ENCODE data around the gene DDA1. TPM values are rescaled to one million over a fixed set of nuclear protein-coding genes. Genes with fewer than 3 reads are reported as not detected.

The DDA1 gene
- total and polyA plus RNA-seq, 12 donors: 6.8 to 71.4 (median 41.5) TPM

- Histone ChIP-seq H3K27me3 (no peaks in the 10 kb centered on the region), H3K4me3 (no peak overlapping the region), H3K9me3 (replicated peaks in 1 of 3) (no peaks in the 10 kb centered on the region), H3K4me1 (replicated peaks in 1 of 2) (peaks cover 9 to 16% of the 10 kb centered on the region in 2 donors), H3K27ac (no peak overlapping the region), H3K36me3 (replicated peaks in 1 of 2) (no peaks in the 10 kb centered on the region)
- no peak for TF ChIP-seq CTCF (IDR thresholded peaks at IDR 0.05)
- no peak for TF ChIP-seq POLR2A (IDR thresholded peaks at IDR 0.05)
- intact Hi-C loops (cut with DNase I): loop anchor here (10.0 kb wide), 2 partner anchors 82 to 512 kb away; no protein-coding TSS in a partner anchor
- DNase-seq: no peak
- 79 to 90% (median 82%) methylated on average over 9 of the region's 9 CpGs for WGBS, 4 donors
Measured at GRCh38 chr19:17286752-17287151, 22.6 kb upstream of the DDA1 start.

GRCh38 chr19:17289489-17289888, 19.9 kb upstream of the DDA1 start:
- H3K36me3 ChIP-seq (replicated peaks in 1 of 2): peaks cover 0 to 5% of the 10 kb centered on the region in 2 donors
- intact Hi-C loops (cut with DNase I): loop anchor here (10.0 kb wide), 2 partner anchors 85 to 515 kb away; no protein-coding TSS in a partner anchor
- no peaks in the 10 kb centered on the region for H3K9me3 ChIP-seq (replicated peaks in 1 of 3)
- 4 to 13% (median 11%) methylated on average over 13 to 22 of the region's 22 CpGs for WGBS, 4 donors
- DNase-seq: peak; percentile 61 to 88 (median 85)
- H3K27me3 ChIP-seq: no peaks in the 10 kb centered on the region
- no peak overlapping the region for H3K27ac ChIP-seq
- TF ChIP-seq CTCF (IDR thresholded peaks at IDR 0.05) (peak in 1 of 6 experiments; percentile 14), POLR2A (IDR thresholded peaks at IDR 0.05) (no peak)
- no peak overlapping the region for H3K4me3 ChIP-seq
- H3K4me1 ChIP-seq (replicated peaks in 1 of 2): peaks cover 0 to 16% of the 10 kb centered on the region in 2 donors

- Histone ChIP-seq H3K27me3 (no peaks in the 10 kb centered on the region), H3K4me3 (peak overlapping the region in 2 of 4 donors; percentile 10 to 54), H3K9me3 (replicated peaks in 1 of 3) (no peaks in the 10 kb centered on the region), H3K27ac (peak overlapping the region in 4 of 5 donors; percentile 3 to 84 (median 49)), H3K36me3 (replicated peaks in 1 of 2) (peaks cover 0 to 7% of the 10 kb centered on the region in 2 donors), H3K4me1 (replicated peaks in 1 of 2) (peaks cover 7 to 24% of the 10 kb centered on the region in 2 donors)
- TF ChIP-seq POLR2A (IDR thresholded peaks at IDR 0.05) (no peak), CTCF (IDR thresholded peaks at IDR 0.05) (peak; percentile 13 to 89 (median 67))
- 1 to 17% (median 6%) methylated on average over 10 to 46 of the region's 46 CpGs for WGBS, 4 donors
- intact Hi-C loops (cut with DNase I): loop anchor here in 1 of 2 donors (10.0 kb wide), 1 partner anchor 92 kb away; no protein-coding TSS in a partner anchor
- peak; percentile 67 to 85 (median 76) for DNase-seq
Measured at GRCh38 chr19:17292301-17293074, 16.9 kb upstream of the DDA1 start.

- H3K4me3 ChIP-seq: no peak overlapping the region
- no peaks in the 10 kb centered on the region for H3K27me3 ChIP-seq
- DNase-seq: no peak
- intact Hi-C loops (cut with DNase I): loop anchor here in 1 of 2 donors (10.0 kb wide), 1 partner anchor 91 kb away; no protein-coding TSS in a partner anchor
- H3K4me1 ChIP-seq (replicated peaks in 1 of 2): peaks cover 7 to 24% of the 10 kb centered on the region in 2 donors
- no peak for TF ChIP-seq POLR2A (IDR thresholded peaks at IDR 0.05)
- no peak for TF ChIP-seq CTCF (IDR thresholded peaks at IDR 0.05)
- 84 to 88% (median 87%) methylated on average over 13 to 14 of the region's 14 CpGs for WGBS, 4 donors
- no peaks in the 10 kb centered on the region for H3K9me3 ChIP-seq (replicated peaks in 1 of 3)
- no peak overlapping the region for H3K27ac ChIP-seq
- peaks cover 0 to 7% of the 10 kb centered on the region in 2 donors for H3K36me3 ChIP-seq (replicated peaks in 1 of 2)
Measured at GRCh38 chr19:17293605-17294004, 15.8 kb upstream of the DDA1 start.

Data from adrenal gland (tissue), 12 donors.